OCI-LY3 (cell line): ENCODE results near the gene TMEM184B.

Source experiments
- H2AFZ ChIP-seq: fragments of 200-600, 300-600 bp; shearing (Covaris generic); 2 replicates; pipeline ENCODE4 v1.6.0; 2014; ENCODE audit warnings: antibody characterized with exemption, low read depth, low read length
- H3K27ac ChIP-seq: fragments of 200-600, 300-600 bp; sonication (generic); 2 replicates; pipeline ENCODE4 v1.5.1; 2014; ENCODE audit warnings: mild to moderate bottlenecking, low read length, moderate library complexity, mixed read lengths
- H3K27me3 ChIP-seq: fragments of 200-600, 300-600 bp; sonication (generic); 2 replicates; pipeline ENCODE4 v1.6.1; 2014; ENCODE audit warnings: low read depth, low read length, mixed read lengths
- H3K36me3 ChIP-seq: fragments of 200-600, 300-600 bp; sonication (generic); replicated peaks from 2 replicates; pipeline ENCODE3; 2014; ENCODE audit warnings: low read depth, low read length, mixed read lengths
- H3K4me1 ChIP-seq: fragments of 300-600, 200-600 bp; sonication (generic); 2 replicates; pipeline ENCODE4 v1.6.1; 2014; ENCODE audit warnings: low read length, mixed read lengths
- H3K4me2 ChIP-seq: fragments of 200-600, 300-600 bp; sonication (generic); 2 replicates; pipeline ENCODE4 v1.6.1; 2014; ENCODE audit warnings: low read length, mixed read lengths
- H3K4me3 ChIP-seq: fragments of 300-600, 200-600 bp; sonication (generic); 2 replicates; pipeline ENCODE4 v1.5.1; 2014; ENCODE audit warnings: antibody characterized with exemption, mild to moderate bottlenecking, low read length, moderate library complexity
- H3K79me2 ChIP-seq: fragments of 300-600, 200-600 bp; shearing (Covaris generic); 2 replicates; pipeline ENCODE4 v1.6.1; 2014; ENCODE audit warnings: mild to moderate bottlenecking, low read length, mixed read lengths
- H3K9ac ChIP-seq: fragments of 300-600, 200-600 bp; shearing (Covaris generic); 2 replicates; pipeline ENCODE4 v1.6.0; 2014; ENCODE audit warnings: mild to moderate bottlenecking, low read length, moderate library complexity
- H3K9me3 ChIP-seq: fragments of 200-600, 300-600 bp; shearing (Covaris generic); 2 replicates; pipeline ENCODE4 v1.6.1; 2014; ENCODE audit warnings: low read length, mixed read lengths; ENCODE audit not compliant: insufficient read depth
- H4K20me1 ChIP-seq: fragments of 200-600, 300-600 bp; sonication (generic); 2 replicates; pipeline ENCODE4 v1.6.1; 2016; ENCODE audit warnings: low read length, mixed read lengths; ENCODE audit not compliant: insufficient read depth
- EZH2phosphoT487 ChIP-seq: fragments of 200-600 bp; shearing (Covaris generic); IDR thresholded peaks from 2 replicates; pipeline ENCODE4 v1.6.1; 2018; ENCODE audit warnings: antibody characterized with exemption, mixed run types, low read depth
- TF ChIP-seq, protein P1 (sequence below): fragments of 200-600, 300-600 bp; sonication (generic); IDR thresholded peaks from 2 replicates; pipeline ENCODE4 v1.5.1; 2014; ENCODE audit warnings: antibody characterized with exemption, low read length, low read depth

The TMEM184B gene

DNA sequence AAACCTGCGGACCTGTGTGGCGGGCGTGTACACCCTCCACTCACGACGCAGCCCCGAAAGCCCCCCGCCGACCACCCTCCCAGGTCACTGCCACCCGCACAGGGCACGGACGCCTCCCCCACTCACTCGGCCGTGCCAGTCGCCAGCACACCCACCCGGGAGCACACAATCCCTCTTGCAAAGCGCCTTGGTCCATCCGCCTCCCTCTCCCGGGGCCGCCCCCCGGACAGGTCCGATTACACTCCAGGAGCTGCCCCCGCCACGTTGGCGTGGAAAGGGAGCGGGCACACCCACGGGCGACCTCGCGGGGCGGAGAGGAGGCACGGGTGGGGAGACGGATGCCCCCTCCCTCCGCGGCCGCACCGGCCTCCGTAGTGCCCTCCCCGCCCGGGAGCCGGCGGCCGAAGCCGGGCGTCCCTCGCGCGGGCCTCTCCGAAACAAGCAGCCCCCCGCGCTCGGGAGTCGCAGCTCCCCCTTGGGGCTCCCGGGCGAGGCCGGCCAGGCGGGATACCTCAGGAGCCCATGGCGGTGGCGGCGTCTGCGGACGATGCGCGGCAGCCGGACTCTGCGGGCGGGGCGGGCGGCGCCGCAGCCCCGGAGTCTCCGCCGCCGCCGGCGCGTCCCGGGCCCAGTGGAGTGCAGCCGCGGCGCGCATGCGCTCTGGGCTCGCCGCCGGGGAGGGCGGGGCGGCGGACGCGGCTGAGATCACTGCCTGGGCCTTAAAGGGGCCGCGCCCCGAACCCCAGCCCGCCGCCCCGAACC, at the start of gene TMEM184B:
Gene TMEM184B (minus strand): TSS at position 638 of the 762 bp plus-strand sequence. CDS start 25,049 bp downstream, outside the sequence.
- Histone ChIP-seq H3K27ac (peak within 1 kb of the TSS; percentile 99), H3K9ac (peak within 1 kb of the TSS; percentile 89), H2AFZ (peak within 1 kb of the TSS; percentile 26; the same call in 1 of the 2 replicates), H3K4me1 (peaks cover 67% of the 10 kb centered on the region), H3K27me3 (no peaks in the 10 kb centered on the region), H4K20me1 (peaks cover 49% of the 10 kb centered on the region), H3K9me3 (no peaks in the 10 kb centered on the region), H3K4me2 (peak within 1 kb of the TSS; percentile 99), H3K79me2 (peaks cover 70% of the 10 kb centered on the region), H3K4me3 (peak within 1 kb of the TSS; percentile 93), H3K36me3 (peaks cover 44% of the 10 kb centered on the region)
- TF ChIP-seq, protein P1, sequence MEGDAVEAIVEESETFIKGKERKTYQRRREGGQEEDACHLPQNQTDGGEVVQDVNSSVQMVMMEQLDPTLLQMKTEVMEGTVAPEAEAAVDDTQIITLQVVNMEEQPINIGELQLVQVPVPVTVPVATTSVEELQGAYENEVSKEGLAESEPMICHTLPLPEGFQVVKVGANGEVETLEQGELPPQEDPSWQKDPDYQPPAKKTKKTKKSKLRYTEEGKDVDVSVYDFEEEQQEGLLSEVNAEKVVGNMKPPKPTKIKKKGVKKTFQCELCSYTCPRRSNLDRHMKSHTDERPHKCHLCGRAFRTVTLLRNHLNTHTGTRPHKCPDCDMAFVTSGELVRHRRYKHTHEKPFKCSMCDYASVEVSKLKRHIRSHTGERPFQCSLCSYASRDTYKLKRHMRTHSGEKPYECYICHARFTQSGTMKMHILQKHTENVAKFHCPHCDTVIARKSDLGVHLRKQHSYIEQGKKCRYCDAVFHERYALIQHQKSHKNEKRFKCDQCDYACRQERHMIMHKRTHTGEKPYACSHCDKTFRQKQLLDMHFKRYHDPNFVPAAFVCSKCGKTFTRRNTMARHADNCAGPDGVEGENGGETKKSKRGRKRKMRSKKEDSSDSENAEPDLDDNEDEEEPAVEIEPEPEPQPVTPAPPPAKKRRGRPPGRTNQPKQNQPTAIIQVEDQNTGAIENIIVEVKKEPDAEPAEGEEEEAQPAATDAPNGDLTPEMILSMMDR = no peak
- TF ChIP-seq EZH2phosphoT487 = no peak

DNA sequence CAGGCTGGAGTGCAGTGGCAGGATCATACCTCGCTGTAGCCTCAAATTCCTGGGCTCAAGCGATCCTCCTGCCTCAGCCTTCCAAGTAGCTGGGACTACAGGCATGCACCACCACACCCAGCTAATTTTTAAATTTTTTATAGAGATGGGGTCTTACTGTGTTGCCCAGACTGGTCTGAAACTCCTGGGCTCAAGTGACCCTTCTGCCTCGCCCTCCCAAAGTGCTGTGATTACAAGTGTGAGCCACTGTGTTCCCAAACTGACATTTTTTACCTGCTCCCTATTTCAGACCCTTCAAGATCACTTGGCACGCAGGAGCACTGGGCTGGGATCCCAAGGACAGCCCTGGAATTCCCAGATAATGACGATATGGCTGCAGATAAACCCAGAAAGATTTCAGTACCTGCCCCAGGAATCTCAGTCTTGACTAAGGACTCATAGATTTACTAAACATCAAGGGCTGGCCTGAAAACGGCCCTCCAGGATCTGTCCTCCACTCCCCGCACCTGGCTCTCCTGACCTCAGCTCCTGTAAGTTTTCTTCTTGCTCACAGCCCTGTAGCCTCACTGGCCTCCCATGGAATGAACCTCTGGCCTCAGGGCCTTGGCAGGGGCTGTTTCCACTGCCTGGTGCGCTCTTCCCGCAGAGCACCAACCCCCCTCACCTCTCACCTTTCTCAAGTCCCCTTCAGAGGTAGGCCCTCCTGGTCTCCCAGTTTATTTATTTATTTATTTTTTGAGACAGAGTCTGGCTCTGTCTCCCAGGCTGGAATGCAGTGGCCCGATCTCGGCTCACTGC, 48.0 kb upstream of the TMEM184B start:
- TF ChIP-seq, protein P1 = no peak
- TF ChIP-seq EZH2phosphoT487 = no peak
- H3K27ac ChIP-seq = no peak overlapping the region
- peaks cover 8% of the 10 kb centered on the region for H4K20me1 ChIP-seq
- no peak overlapping the region for H2AFZ ChIP-seq
- H3K4me1 ChIP-seq = peaks cover 11% of the 10 kb centered on the region
- H3K27me3 ChIP-seq = no peaks in the 10 kb centered on the region
- no peak overlapping the region for H3K4me2 ChIP-seq
- peaks cover 23% of the 10 kb centered on the region for H3K79me2 ChIP-seq
- H3K9ac ChIP-seq = no peak overlapping the region
- H3K4me3 ChIP-seq = no peak overlapping the region
- H3K9me3 ChIP-seq = no peaks in the 10 kb centered on the region
- H3K36me3 ChIP-seq = peaks cover 4% of the 10 kb centered on the region

DNA sequence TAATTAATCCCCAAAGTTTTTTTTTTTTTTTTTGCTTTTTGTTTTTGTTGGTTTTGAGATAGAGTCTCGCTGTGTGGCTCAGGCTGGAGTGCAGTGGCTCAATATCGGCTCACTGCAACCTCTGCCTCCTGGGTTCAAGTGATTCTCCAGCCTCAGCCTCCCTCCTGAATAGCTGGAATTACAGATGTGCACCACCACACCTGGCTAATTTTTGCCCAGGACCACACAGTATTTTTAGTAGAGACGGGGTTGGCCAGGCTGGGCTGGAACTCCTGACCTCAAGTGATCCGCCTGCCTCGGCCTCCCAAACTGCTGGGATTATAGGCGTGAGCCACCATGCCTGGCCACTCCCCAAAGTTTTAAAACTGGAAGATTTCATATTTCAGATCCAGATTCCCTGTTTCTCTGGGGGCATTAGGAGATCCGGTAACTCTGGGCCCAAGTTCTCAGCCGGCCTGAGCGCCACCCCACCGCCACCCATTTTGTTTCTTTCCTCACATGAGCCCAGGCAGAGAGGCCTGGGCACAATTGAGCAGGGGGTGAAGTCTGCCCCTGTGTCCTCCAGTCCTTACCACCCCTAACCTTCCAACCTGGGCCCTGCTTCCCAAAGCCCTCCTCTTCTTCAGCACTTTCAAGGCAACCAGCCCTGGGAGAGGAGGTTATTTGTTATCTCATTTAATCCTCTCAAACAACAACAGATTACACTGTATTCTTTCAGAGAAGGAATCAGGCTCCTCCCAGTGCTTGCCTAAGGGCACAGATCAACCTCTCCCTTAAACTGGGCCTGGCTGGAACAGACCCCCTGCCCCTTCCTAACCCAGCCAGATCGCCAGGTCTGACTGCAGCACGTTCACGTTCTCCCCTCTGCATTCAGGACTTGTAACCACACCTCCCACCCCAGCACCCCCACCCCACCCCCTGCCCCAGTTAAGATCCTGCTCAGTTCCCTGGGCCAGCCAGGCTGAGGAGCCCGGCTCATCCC, 46.3 kb upstream of the TMEM184B start:
- H3K4me2 ChIP-seq = peak overlapping the region; percentile 96
- H3K27ac ChIP-seq = no peak overlapping the region; the same call in 1 of the 2 replicates
- H3K4me1 ChIP-seq = peaks cover 25% of the 10 kb centered on the region
- H3K27me3 ChIP-seq = no peaks in the 10 kb centered on the region
- peaks cover 25% of the 10 kb centered on the region for H4K20me1 ChIP-seq
- peak overlapping the region; percentile 90 for H2AFZ ChIP-seq
- peaks cover 40% of the 10 kb centered on the region for H3K79me2 ChIP-seq
- no peak for TF ChIP-seq EZH2phosphoT487
- TF ChIP-seq, protein P1 = no peak
- H3K9ac ChIP-seq = peak overlapping the region; percentile 80; the same call in 1 of the 2 replicates
- H3K9me3 ChIP-seq = no peaks in the 10 kb centered on the region
- H3K4me3 ChIP-seq = peak overlapping the region; percentile 79; the same call in 1 of the 2 replicates
- H3K36me3 ChIP-seq = peaks cover 5% of the 10 kb centered on the region
